ENCODE data around the gene RHBDF1.
"Not testable (repeated sequence)": the region's sequence is repeated elsewhere in the genome, so short reads cannot be mapped to it uniquely, and the experiment has no call there.

The RHBDF1 gene

DNA sequence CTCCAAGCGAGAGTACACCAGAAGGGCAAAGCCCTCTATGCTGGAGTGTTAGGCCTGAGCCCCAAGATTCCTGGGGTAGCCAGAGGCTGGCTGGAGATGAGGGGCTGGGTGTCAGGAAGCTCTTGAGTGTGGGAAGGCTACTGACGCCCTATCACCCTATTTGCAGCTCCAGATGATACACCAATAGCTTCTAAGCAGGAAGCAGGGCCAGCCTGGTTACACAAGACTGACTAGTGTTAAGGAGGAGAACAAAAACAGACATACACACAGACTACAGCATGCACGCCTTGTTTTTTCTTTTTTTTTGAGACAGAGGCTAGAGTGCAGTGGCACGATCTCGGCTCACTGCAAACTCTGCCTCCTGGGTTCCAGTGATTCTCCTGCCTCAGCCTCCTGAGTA is 34.9 kb downstream of the RHBDF1 start:
- in situ Hi-C loops (cut with MboI; ENCODE audit: low pct_unique_long_range_greater_than_20kb, low sequenced_read_pairs, unreplicated experiment), result no loop called here
- DNase-seq (ENCODE audit: low spot score), result no peak
- TF ChIP-seq, protein P1, sequence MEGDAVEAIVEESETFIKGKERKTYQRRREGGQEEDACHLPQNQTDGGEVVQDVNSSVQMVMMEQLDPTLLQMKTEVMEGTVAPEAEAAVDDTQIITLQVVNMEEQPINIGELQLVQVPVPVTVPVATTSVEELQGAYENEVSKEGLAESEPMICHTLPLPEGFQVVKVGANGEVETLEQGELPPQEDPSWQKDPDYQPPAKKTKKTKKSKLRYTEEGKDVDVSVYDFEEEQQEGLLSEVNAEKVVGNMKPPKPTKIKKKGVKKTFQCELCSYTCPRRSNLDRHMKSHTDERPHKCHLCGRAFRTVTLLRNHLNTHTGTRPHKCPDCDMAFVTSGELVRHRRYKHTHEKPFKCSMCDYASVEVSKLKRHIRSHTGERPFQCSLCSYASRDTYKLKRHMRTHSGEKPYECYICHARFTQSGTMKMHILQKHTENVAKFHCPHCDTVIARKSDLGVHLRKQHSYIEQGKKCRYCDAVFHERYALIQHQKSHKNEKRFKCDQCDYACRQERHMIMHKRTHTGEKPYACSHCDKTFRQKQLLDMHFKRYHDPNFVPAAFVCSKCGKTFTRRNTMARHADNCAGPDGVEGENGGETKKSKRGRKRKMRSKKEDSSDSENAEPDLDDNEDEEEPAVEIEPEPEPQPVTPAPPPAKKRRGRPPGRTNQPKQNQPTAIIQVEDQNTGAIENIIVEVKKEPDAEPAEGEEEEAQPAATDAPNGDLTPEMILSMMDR (IDR thresholded peaks at IDR 0.05; ENCODE audit: extremely low read depth, insufficient read depth, missing control alignments), result no peak

DNA sequence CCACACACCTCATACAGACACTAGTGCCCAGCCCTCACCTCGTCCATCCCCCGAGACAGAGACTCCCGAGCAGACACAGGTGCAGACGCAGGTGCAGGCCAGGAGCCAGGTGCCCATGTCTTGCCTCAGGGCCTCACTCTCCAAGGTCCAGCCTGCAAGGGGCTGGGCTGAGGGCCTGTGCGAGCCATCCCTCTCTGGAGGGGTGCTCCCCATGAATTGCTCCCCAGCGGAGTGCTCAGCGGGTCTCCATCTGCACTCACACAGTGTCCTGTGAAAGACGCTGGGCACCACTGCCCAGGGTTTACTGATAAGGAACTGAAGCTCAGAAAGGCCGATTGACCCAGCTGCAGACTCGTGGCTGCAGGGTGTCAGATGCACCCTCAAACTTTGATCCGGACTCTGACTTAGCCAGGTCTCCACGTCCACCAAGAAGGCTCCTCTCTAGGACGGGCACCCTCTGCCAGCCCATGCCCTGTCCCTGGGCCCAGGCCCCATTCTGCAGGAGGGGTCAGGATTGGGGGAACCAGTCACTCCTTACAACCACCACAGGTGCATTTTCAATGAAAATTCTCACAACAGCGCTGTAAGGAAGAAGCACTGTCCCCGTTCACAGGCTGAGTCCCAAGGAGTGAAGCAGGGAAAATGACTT is 36.0 kb downstream of the RHBDF1 start:
- DNase-seq (ENCODE audit: low spot score), result no peak
- TF ChIP-seq, protein P1 (IDR thresholded peaks at IDR 0.05; ENCODE audit: extremely low read depth, insufficient read depth, missing control alignments), result no peak
- in situ Hi-C loops (cut with MboI; ENCODE audit: low pct_unique_long_range_greater_than_20kb, low sequenced_read_pairs, unreplicated experiment), result no loop called here

DNA sequence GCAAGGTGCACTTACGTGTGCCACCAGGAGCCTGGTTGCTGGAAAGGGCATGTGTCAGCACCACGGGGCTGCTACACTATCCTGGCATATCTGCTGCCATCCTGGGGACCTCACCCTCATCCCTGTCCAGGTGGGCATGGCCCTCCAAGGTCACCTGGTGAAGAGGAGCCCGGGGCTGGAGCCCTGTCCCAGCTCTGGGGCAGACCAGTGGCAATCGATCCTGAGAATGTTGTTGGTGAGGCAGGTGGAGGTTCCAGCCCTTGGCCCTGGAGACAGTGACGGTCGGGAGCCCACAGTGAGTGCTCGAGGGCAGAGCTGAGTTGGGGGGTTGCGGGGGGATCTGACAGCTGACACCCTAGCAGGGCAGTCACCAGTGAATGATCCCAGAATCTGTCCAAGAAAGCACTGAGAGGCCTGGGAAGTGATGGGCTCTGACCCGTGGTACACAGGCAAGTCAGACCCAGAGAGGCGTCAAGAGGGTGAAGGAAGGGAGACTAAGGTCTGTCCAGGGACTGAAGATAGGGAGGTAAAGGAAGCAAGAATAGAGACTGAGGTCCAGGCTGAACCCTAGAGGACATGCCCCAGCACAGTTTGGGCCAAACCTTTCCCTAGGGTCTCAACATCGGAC is 36.6 kb downstream of the RHBDF1 start:
- in situ Hi-C loops (cut with MboI; ENCODE audit: low pct_unique_long_range_greater_than_20kb, low sequenced_read_pairs, unreplicated experiment), result no loop called here
- DNase-seq (ENCODE audit: low spot score), result no peak
- TF ChIP-seq, protein P1 (IDR thresholded peaks at IDR 0.05; ENCODE audit: extremely low read depth, insufficient read depth, missing control alignments), result no peak

DNA sequence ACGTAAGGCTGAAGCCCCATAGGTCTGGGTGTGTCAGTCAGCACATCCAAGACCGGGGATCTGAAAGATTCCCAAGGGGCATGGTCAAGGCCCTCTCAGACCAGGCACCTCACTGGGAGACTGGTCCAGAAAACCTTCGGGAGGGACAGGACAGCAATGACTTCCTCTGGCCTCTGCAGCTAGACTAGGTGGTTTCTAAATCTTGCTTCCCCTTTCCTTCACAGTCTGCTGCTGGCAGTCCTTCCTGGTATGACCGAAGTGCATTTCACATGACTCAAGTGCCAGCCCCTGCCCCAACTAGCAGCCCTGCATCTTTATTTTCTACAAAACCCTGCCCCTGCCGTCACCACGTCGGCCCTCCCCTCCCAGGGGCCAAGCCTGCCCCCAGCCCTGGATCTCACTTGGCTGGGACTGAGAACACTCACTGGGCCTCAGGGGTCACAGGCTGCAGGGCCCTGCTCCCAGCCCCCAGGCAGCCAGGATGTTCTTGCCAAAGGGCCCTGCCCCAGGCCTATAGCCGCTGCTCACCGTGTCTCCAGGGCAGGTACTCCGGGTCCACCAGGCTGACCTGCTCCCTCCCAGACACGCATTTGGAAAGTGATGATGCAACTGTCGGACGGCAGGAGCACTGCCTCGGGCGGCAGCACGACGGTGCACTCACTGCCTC is 37.3 kb downstream of the RHBDF1 start:
- in situ Hi-C loops (cut with MboI; ENCODE audit: low pct_unique_long_range_greater_than_20kb, low sequenced_read_pairs, unreplicated experiment), result no loop called here
- no peak for DNase-seq (ENCODE audit: low spot score)
- TF ChIP-seq, protein P1 (IDR thresholded peaks at IDR 0.05; ENCODE audit: extremely low read depth, insufficient read depth, missing control alignments), result no peak

DNA sequence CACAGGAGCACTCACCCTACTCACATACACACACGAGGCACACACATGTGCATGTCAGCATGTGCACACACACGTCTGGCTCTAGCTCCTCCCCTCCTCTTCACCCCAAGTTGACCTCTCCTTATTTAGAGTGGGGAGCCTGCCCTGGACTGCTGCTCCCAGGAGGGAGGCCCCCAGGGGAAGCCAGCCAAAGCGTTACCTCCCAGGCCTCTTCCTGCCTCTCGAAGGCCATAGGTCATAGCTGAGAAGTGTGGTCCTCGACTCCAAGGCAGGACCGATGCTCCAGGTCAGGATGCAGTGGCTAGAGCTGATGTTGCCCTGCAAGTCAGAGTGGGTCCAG is 37.8 kb downstream of the RHBDF1 start:
- in situ Hi-C loops (cut with MboI; ENCODE audit: low pct_unique_long_range_greater_than_20kb, low sequenced_read_pairs, unreplicated experiment), result no loop called here
- no peak for DNase-seq (ENCODE audit: low spot score)
- TF ChIP-seq, protein P1 (IDR thresholded peaks at IDR 0.05; ENCODE audit: extremely low read depth, insufficient read depth, missing control alignments), result no peak

DNA sequence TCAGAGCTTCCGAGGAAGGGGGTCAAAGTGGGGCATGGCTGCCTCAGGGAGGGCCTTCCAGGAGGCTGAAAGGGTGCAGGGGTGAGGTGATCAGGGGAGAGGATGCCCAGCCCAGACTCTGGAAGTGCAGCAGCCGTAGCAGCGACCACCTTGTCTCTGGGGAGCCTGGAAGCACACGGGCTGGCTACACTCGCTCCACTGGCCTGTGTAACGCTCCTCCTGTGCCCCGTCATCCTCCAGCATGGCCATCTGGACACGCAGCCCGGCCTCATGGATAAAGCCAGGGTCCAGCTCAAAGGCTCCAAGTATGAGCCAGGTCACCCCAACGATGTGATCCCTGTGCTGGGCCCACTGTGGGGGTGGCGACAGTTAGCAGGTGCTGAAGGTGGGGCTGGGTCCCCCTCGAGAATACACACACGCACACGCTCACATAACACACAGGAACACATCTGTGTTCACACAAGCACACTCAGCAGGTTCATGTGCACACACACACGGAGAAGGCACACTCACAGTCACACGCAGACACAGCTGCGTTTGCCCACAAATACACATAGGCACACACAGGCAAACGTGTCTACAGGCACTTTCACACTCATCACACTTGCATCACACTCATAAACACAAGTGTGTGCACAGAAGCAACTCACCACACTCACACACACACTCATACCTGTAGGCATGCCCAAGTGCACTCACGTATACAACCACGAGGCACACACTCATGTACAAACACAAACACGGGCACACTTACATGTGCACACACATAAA is 38.4 kb downstream of the RHBDF1 start:
- TF ChIP-seq, protein P1 (IDR thresholded peaks at IDR 0.05; ENCODE audit: extremely low read depth, insufficient read depth, missing control alignments), result no peak
- no peak for DNase-seq (ENCODE audit: low spot score)
- in situ Hi-C loops (cut with MboI; ENCODE audit: low pct_unique_long_range_greater_than_20kb, low sequenced_read_pairs, unreplicated experiment), result no loop called here

DNA sequence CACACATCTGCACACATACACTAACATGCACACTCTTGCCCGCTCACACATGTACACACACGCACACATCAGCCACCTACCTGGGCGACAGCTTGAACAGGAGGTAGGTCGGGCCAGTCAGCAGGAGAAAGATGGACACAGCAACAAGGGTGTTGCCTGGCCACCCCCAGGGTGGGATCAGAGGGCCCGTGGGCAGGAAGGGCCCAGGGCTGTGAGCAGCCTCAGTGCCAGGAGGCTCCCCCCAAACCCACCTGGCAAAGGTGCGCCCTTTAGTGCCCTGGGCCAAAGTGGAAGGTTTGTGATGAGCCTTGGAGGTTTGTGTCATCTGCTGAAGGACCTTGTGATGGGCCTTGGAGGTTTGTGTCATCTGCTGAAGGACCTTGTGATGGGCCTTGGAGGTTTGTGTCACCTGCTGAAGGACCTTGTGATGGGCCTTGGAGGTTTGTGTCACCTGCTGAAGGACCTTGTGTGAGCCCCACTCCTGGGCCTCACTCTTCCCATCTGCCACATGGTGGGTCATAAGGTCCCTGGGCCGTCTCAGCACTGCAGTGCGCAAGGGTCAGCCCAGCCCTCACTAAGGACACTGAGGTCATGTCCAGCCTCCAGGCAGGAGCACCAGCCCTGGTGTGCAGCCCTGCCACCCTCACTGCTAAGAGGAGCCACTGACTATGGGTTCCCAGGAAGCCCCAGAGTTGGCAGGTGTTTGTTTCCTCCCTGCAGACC is 39.1 kb downstream of the RHBDF1 start:
- DNase-seq (ENCODE audit: low spot score); in situ Hi-C loops (cut with MboI; ENCODE audit: low pct_unique_long_range_greater_than_20kb, low sequenced_read_pairs, unreplicated experiment): not testable (repeated sequence)

DNA sequence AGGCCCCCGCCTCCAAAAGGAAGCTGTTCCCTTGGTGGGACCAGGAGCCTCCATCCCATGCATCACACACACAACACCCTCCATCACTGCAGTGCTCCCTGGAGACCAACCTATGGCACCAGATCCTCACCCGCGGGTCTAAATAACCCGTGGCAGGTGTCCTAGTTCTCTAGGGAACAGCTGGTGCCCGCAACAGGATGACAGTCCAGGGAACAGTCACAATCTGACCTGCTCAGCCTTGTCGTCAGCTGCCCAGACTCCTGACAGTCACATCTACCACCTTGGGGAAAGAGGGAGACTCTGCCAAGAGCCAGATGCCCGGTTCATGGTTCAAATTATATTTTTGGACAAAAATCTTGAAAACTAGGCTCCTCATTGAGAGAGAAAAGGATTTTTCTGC is 41.8 kb downstream of the RHBDF1 start:
- DNase-seq (ENCODE audit: low spot score); in situ Hi-C loops (cut with MboI; ENCODE audit: low pct_unique_long_range_greater_than_20kb, low sequenced_read_pairs, unreplicated experiment): not testable (repeated sequence)

DNA sequence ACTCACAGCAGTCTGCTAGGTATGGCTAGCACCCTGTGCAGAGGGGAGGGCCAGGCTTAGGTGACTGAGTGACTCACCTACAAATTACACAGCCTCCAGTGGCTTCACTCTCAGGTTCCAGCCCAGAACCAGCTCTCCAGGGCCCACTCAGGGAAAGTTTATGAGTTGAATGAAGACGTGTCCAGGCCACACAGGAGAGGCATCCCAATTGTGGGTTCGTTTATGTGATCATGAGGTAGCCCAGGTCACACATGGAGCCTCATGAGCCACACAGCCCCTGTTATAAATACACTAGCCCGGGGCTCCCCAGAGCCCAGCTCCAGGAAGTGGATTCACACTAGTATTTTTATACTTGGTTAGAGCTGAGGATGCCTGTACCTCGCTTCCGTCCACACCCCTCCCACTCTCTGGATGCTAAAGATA is 46.5 kb downstream of the RHBDF1 start:
- DNase-seq (ENCODE audit: low spot score); in situ Hi-C loops (cut with MboI; ENCODE audit: low pct_unique_long_range_greater_than_20kb, low sequenced_read_pairs, unreplicated experiment): not testable (repeated sequence)

Measured in GM13977 (cell line).